OCI-LY3 (cell line): Measurements from ENCODE around the gene INSIG2.

Experiments
- CTCF ChIP-seq: fragments of 200-600, 300-600 bp; sonication (generic); IDR thresholded peaks from 2 replicates; pipeline ENCODE4 v1.5.1; 2014; ENCODE audit warnings: antibody characterized with exemption, low read length, low read depth
- EZH2phosphoT487 ChIP-seq: fragments of 200-600 bp; shearing (Covaris generic); IDR thresholded peaks from 2 replicates; pipeline ENCODE4 v1.6.1; 2018; ENCODE audit warnings: antibody characterized with exemption, mixed run types, low read depth

- TF ChIP-seq CTCF (no peak), EZH2phosphoT487 (no peak)
Observed at GRCh38 chr2:118085173-118086023, 2.9 kb upstream of the INSIG2 start.
